Forelimb muscle (tissue), 1 donor: ENCODE measurements around the gene RFC3. TPM values are rescaled to one million over a fixed set of nuclear protein-coding genes. Genes with fewer than 3 reads are reported as not detected.
"Not testable (repeated sequence)": the region's sequence is repeated elsewhere in the genome, so short reads cannot be mapped to it uniquely, and the experiment has no call there.

Experiments
- DNase-seq: peaks from one replicate; pipeline ENCODE4 v3.0.0-alpha.2; 2013; ENCODE audit warnings: low read depth
- polyA plus RNA-seq: library from polyadenylated mRNA; unstranded; fragments of 120-200 nt; gene quantifications from one replicate; pipeline ENCODE4 v1.2.1, GENCODE V29; 2013; ENCODE audit not compliant: insufficient read length

The RFC3 gene
- polyA plus RNA-seq, 1 donor: 10.9 TPM

- not testable (repeated sequence) for DNase-seq
Observed at GRCh38 chr13:33812829-33813228, 5.1 kb upstream of the RFC3 start.

GRCh38 chr13:33815011-33815550 lies 2.9 kb upstream of the RFC3 start:
- no peak for DNase-seq

- DNase-seq: no peak
Observed at GRCh38 chr13:33816912-33817311, 1.0 kb upstream of the RFC3 start.

- DNase-seq: no peak
Observed at GRCh38 chr13:33817513-33817900, 442 bp upstream of the RFC3 start.

- DNase-seq: no peak
Observed at GRCh38 chr13:33825083-33825482, 7.1 kb downstream of the RFC3 start.

GRCh38 chr13:33827139-33827538 lies 9.2 kb downstream of the RFC3 start:
- no peak for DNase-seq

DNA sequence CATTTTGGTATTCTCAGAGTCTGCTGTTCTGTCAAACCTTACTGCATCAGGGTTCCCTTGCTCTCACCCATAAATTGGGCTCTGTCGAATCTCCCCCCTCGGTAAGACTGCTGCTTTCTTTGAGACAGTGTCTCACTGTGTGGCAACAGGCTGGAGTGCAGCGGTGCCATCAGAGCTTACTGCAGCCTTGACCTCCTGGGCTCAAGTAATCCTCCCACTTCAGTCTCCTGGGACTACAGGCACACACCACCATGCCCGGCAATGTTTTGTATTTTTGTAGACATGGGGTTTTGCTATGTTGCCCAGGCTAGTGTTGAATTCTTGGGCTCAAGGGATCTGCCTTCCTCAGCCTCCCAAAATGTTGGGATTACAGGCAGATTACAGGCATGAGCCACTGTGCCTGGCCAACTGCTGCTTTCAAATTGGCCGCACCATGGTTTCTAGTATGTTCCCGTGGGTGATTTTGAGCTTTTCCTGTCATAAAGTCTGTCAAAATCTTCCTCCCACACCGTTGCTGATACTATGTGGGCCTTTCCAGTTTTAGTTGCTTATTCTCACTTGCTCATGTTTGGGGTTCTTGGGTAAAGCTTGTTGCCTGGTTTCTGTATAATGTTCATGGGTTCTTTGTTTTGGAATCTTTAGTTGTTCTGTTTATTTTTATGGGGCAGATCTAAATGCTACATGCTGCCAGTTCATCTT lies 10.6 kb downstream of the RFC3 start:
- DNase-seq: no peak

DNA sequence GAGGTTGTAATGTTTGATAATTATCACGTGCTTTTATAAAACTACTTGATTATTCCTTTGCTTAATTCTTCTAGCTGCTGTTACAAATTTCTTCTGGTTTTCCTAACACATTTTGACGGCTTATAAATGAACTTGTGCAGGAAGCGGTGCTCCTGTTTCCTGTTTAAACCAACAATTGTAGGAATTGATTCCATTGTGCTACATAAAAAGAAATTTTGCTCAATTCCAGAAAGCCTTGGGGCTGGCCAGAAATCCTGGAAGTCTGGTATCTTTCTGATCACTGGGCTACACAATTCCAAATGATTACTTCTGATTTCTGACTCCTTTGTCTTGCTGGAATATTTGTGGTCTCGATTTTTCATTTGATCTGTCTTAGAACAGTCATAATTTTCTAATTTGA lies 14.9 kb downstream of the RFC3 start:
- DNase-seq: no peak

DNA sequence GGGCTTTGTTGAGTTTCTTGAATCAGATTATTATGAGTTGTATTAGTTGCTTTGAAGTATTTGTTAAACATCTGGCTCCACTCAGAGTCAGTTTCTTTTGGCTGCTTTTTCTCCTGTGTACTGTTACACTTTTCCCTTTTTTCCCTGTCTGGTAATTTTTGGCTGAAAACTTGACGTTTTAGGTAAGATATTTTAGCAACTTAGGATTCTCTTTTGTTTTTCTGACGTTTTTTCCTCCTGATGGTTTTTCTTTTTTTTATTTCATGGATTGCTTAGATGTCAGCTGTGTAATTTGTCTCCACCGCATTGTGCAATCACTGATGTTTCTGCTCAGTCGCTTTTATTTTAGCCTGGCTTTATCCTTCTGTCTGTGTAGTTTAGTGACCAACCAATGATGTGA lies 20.7 kb downstream of the RFC3 start:
- DNase-seq: no peak

GRCh38 chr13:33840402-33840801 lies 22.5 kb downstream of the RFC3 start:
- no peak for DNase-seq

- no peak for DNase-seq
Observed at GRCh38 chr13:33842207-33842606, 24.3 kb downstream of the RFC3 start.

- DNase-seq: no peak
Observed at GRCh38 chr13:33842986-33843385, 25.0 kb downstream of the RFC3 start.

DNA sequence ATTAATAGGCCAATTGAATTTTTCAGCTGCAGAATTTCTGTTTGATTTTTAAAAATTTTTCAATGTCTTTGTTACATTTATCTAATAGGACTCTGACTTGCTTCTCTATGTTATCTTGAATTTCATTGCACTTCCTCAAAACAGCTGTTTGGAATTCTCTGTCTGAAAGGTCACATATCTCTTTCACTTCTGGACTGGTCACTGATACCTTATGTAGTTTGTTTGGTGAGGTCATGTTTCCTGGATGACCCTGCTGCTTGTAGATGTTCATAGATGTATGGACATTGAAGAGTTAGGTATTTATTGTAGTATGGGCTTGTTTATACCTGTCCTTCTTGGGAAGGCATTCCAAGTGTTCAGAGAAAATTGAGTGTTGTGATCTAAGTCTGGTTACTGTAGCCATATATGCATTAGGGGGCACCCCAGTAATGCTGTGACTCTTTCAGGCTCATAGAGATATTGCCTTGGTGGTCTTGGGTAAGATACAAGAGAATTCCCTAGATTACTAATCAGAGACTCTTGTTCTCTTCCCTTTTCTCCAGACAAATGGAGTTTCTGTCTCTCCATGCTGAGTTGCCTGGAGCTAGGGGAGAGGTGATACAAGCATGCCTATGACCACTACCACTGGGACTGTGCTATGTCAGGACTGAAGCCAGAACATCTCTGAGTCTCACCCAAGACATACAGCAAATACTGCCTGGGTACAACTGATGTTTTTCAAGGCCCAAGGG lies 27.8 kb downstream of the RFC3 start:
- no peak for DNase-seq

DNA sequence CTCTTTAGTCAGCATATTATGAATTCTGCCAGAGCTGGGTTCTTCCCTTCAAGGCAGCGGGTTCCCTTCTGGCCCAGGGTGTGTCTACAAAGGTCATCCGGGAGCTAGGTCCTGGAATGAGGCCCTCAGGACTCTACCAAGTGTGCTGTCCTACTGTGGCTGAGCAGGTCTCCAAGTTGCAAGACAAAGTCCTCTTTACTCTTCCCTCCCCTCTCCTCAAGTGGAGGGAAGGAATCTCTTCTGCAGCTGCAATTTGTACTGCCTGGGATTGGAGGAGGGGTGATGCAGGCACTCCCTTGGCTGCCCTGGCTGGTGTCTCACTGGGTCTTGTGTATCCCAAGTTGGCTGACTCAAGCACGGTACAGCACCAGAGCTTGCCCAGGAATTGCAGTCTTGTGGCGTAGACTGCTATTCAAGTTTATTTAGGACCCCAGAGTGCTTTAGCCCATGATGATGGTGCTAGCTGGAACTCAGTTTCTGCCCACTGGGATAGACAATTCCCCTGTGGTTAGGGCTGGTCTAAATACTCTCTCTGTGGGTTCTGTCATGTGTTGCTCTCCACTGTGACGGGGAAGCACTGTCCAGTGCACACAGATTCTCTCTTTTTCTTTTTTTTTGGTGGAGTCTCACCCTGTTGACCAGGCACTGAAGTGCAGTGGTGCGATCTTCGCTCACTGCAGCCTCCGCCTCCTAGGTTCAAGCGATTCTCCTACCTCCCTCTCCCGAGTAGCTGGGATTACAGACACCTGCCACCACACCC lies 28.5 kb downstream of the RFC3 start:
- DNase-seq: no peak

DNA sequence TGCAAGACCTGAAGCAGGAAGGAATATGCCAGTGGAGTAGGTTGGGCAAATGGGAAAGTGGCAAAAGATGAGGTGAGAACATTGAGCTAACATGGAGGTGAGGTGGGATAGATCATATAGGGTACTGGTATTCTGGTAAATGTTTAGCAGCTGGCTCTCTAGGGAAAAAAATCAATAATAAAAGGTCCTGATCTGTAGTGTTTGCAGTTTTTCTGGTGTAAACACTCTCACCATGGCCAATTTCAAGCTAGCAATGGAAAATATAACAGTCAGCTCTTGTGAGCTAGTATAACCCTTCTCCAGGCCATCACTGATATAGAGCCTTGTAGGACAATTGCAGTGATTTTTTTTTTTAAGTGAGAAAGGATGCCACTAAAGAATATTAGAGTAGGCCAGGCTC lies 31.3 kb downstream of the RFC3 start:
- DNase-seq: no peak

GRCh38 chr13:33855371-33855895 lies 37.5 kb downstream of the RFC3 start:
- DNase-seq: no peak

DNA sequence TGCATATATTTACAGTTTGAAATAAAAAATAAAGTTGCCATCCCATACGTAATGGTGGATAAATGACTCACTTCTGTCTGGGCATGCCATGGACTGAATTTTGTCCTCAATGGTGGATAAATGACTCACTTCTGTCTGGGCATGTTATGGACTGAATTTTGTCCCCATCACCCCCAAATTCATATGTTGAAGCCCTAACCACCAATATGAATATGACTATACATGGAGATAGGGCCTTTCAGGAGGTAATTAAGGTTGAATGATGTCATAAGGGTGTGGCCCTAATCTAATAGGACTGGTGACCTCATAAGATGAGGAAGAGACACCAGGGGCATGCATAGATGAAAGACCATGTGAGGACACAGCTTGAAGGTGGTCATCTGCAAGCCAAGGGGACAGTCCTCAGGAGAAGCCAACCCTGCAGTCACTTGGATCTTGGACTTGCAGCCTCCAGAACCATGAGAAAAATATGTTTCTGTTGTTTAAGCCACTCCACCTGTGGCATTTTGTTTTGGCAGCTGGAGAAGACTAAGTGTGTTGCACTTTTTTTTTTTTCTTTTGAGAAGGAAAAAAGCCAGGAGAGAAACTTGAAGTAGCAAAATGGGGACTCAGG lies 41.8 kb downstream of the RFC3 start:
- no peak for DNase-seq

DNA sequence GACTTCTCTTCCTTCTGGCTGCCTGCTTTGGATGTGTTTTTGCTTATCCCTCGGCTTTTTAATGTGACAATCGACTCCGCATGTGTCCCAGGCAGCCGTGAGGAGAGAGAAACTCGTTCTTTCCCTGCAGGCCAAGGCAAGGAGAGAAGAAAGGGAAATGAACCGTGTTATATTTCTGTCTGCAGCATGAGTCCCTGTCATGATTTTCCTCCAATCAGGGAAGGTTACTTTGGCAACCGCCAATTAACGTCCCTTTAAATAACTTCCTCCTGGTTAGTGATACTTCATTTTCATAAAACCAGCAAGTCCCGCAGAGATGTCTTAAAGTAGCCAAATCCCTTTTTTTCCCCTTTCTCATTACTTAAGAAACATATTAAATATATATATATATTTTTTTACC lies 42.6 kb downstream of the RFC3 start:
- no peak for DNase-seq

DNA sequence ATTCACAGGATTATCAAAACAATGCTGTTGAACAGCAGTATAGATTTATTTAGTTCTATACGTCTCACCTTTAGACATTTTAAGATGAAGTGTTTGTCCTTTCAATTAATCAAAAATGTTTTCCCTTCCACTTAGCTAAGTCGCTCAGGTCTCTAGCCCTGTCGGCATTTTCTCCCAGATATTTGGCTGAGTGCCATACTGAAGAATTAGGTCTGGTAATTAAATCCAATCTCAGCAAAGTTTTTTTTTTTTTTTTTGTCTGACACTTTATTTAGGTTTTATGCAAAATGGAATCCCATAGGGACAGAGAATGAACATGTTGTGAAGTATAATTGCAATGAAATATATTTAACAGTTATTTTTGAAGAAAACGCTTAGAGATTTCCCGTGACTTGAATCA lies 44.1 kb downstream of the RFC3 start:
- no peak for DNase-seq

DNA sequence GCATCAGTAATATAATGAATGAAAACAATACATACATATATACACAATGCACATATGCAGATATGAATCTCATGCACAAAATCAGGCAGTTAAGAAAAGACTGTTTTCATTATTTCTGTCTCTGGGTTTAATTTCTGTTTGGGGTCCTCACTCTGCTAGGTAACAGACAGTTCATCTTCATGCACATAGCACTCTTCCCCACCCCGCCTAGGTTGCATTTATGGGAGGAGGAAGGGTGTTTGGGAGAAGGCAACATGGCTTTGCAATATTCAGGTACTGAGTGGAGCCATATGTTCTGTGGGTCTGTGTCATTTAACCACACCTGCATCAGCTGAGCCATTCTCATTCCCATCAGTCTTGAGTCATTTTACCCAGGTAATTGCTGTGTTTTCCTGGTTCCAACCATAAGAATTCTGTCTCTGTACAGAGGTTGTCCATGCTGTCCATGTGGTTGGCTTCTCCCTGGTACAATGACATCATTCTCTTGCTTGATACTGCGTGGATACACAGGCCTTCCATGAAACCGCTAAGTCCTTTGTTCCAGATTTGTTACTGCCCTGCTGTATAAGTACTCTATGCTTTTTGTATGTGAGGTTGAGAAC lies 45.3 kb downstream of the RFC3 start:
- no peak for DNase-seq

- no peak for DNase-seq
Observed at GRCh38 chr13:33865945-33866344, 48.0 kb downstream of the RFC3 start.
